SK-N-MC (cell line): ENCODE results near the gene NGEF.

Source experiments
- EZH2 ChIP-seq: fragments of 200-600 bp; sonication (generic); IDR thresholded peaks from one replicate; pipeline ENCODE4 v1.6.1; 2017; ENCODE audit warnings: antibody characterized with exemption
- POLR2AphosphoS5 ChIP-seq: IDR thresholded peaks from 2 replicates; pipeline ENCODE4 v1.6.1; 2012; ENCODE audit warnings: mild to moderate bottlenecking, low read depth, low read length, borderline replicate concordance

DNA sequence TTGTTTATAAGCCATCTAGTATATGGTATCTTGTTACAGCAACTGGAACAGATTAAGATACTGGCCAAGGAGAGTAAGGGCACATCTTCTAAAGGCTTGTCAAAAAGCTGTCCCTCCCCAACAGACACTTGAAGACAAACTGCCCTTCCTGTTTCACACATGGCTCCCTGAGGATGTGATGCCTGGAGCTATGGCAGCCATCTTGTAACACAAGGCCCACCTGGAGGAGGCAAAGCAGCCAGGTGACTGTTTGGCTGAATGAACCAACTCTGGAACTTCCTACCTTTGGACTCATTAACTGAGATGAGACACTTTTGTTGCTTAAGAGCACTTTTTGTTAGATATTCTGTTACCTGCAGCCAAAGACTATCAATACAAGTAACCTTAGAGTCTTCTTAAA is 88.6 kb downstream of the NGEF start:
- no peak for TF ChIP-seq POLR2AphosphoS5
- no peak for TF ChIP-seq EZH2
